Choroid plexus epithelial cell (primary cell): ENCODE measurements around the gene MRPL10.

Source experiments
- DNase-seq: peaks from one replicate; pipeline ENCODE4 v3.0.0-alpha.2; 2010; ENCODE audit warnings: low read depth
- H3K4me3 ChIP-seq: 2 replicates; pipeline ENCODE4 v1.5.1; 2011; ENCODE audit warnings: low read depth, mild to moderate bottlenecking, control low read depth, low read length, moderate library complexity
- TF ChIP-seq, protein P1 (sequence below): conservative IDR thresholded peaks from 2 replicates; pipeline ENCODE4 v1.5.1; 2011; ENCODE audit warnings: low read depth, mild to moderate bottlenecking, control low read depth, inconsistent platforms, low read length, moderate library complexity

MRPL10 gene

GRCh38 chr17:47831003-47831933 lies at the start of gene MRPL10, which contains the start of gene LRRC46:
Gene MRPL10 (minus strand): TSS chr17:47831541. CDS start chr17:47831511, 30 bp downstream.
Gene LRRC46 (plus strand): TSS chr17:47831670. CDS start chr17:47831990, 320 bp downstream.
- TF ChIP-seq, protein P1, sequence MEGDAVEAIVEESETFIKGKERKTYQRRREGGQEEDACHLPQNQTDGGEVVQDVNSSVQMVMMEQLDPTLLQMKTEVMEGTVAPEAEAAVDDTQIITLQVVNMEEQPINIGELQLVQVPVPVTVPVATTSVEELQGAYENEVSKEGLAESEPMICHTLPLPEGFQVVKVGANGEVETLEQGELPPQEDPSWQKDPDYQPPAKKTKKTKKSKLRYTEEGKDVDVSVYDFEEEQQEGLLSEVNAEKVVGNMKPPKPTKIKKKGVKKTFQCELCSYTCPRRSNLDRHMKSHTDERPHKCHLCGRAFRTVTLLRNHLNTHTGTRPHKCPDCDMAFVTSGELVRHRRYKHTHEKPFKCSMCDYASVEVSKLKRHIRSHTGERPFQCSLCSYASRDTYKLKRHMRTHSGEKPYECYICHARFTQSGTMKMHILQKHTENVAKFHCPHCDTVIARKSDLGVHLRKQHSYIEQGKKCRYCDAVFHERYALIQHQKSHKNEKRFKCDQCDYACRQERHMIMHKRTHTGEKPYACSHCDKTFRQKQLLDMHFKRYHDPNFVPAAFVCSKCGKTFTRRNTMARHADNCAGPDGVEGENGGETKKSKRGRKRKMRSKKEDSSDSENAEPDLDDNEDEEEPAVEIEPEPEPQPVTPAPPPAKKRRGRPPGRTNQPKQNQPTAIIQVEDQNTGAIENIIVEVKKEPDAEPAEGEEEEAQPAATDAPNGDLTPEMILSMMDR: peak; percentile 61

GRCh38 chr17:47879776-47880454 lies 48.6 kb upstream of the MRPL10 start:
- TF ChIP-seq, protein P1: no peak
- no peak overlapping the region for H3K4me3 ChIP-seq
- DNase-seq: no peak

More at GRCh38 chr17:47831003-47831933, at the start of gene MRPL10, which contains the start of gene LRRC46:
- peak; percentile 95 for DNase-seq
- peak within 1 kb of the TSS; percentile 99 for H3K4me3 ChIP-seq

GRCh38 chr17:47879028-47879585 lies 47.8 kb upstream of the MRPL10 start:
- peak; percentile 35 for DNase-seq
- TF ChIP-seq, protein P1: no peak
- H3K4me3 ChIP-seq: no peak overlapping the region

GRCh38 chr17:47878203-47879027 lies 47.1 kb upstream of the MRPL10 start:
- no peak overlapping the region for H3K4me3 ChIP-seq
- TF ChIP-seq, protein P1: no peak
- no peak for DNase-seq

GRCh38 chr17:47877368-47878034 lies 46.2 kb upstream of the MRPL10 start:
- TF ChIP-seq, protein P1: no peak
- no peak overlapping the region for H3K4me3 ChIP-seq
- no peak for DNase-seq
